Hematopoietic multipotent progenitor cell (in vitro differentiated cells): ENCODE measurements around the gene USB1. TPM values are rescaled to one million over a fixed set of nuclear protein-coding genes. Genes with fewer than 3 reads are reported as not detected.
A peak's percentile ranks its signal among the peaks of the same experiment; 100 is the strongest.

Experiments
- DNase-seq, 3 donors: peaks; one replicate each; pipeline ENCODE4 v3.0.0-alpha.2; 2011 to 2015; ENCODE audit warnings: low read depth in 2 of 3, low spot score in 2 of 3
- total RNA-seq: library from RNA; depleted of rRNA; stranded (reverse); fragments of >200 nt; gene quantifications from one replicate; pipeline ENCODE4 v1.2.3, GENCODE V29; 2012

Gene USB1
- total RNA-seq, 1 donor = 33.7 TPM

GRCh38 chr16:58045096-58045495, 43.9 kb downstream of the USB1 start:
- no peak for DNase-seq

DNA sequence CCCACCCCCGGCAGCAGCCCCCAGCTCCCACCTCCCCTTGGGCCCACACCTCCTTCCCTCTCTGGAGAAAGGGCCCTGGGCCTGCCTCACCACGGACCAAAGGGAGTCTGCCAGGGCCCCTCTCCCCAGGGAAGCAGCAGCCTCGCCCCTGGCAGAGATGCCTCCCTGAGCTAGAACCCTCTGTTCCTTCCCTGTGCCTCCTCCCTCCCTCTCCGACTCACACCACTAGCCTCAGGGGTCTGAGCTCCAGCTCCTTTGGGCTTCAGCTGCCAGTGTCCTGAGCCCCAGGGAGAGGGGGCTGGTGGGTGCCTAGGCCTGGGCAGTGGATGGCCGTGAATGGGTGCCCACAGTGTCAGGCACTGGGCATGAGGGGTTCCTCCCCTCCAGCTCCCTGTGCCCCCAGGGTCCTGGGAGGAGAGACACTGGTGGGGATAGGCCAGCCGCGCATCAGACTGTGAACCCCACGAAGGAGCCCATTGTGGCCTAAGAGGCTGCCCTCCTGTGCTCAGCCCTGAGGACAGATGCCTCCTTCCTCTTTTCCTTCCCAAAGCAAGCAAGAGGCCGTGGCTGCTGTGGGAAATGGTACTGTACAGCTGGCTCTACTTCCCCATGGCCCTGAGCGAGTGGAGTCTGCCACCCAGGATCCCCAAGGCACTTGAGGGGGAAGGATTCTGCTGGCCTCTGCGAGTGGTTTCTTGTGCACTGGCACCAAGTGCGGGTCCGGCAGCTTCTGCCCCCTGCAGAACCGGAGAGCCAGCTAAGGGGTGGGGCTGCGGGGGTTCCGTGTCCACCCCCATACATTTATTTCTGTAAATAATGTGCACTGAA, 45.1 kb downstream of the USB1 start:
- DNase-seq = peak in 1 of 3 donors; percentile 38

- DNase-seq = no peak
These were observed 45.7 kb downstream of the USB1 start for GRCh38 chr16:58046936-58047335.

DNA sequence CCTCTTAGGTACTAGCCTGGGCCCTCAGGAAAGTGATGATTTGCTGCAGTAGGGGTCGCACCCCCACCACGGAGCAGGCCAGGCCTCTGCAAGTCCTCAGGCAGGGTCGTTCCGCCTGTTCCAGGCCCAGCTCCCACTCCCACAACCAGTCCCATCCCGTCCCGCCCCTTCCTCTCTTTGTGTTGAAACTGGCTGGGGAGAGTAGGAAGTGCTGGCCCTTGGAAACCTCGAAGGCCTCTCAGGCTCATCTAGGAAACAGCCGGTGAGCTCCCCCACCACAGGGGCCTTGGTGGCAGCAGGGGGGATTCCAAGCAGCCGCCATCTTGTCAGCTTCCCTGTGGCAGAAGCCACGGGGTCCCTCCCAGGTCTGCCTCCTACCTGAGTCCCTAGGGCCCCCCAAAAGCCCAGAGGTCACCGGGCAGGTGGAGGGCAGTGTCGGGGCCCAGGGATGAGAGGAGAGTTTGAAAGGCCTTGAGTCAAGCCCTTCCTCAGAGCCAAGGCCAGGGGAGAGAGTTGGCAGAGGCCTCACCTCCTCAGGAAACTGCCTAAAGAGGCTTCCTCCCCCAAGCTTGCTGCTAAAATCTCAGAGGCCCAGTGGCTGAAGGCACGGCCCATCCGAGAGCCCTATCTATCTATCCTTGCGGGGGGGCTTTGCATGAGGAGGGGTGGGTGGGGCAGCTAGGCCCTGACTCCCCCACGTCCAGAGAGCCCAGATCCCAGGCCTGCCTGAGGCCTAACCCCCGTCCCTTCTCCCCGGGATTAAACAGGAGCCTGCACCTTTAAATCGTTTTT, 46.5 kb downstream of the USB1 start:
- no peak for DNase-seq

DNA sequence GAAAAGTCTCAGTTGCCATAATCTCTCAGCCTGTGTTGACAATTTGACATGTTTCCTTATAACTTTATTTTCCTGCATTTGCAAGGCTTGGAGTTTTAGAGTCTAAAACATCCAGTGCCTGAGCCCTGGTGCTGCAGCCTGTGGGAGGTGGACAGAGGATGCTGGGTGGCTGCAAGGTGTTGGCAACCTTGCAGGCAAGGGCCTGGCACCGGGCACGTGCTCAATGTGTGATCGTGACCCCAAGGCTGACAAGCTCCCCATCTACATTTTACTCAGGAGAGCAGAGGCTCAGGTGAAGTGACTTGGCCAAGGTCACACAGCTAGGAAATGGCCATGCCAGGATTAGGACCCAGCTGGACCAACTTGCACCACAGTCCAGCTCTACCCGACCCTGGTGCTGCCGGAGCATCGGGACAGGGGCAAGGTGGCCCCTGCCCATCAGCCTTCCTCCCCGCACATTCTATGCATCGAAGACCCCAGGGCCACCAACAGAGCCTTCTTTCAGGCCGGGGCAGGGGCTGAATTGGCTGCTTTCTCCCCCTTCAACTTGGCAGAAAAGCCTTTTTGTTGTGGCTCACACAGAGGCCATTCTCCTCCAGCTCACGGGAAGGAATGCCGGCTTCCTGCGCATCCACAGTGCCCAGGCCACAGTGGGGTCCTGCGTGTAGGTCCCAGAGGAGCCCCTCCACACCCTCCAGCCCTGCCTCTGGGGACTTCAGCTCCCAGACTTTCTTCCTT, 47.5 kb downstream of the USB1 start:
- no peak for DNase-seq

DNA sequence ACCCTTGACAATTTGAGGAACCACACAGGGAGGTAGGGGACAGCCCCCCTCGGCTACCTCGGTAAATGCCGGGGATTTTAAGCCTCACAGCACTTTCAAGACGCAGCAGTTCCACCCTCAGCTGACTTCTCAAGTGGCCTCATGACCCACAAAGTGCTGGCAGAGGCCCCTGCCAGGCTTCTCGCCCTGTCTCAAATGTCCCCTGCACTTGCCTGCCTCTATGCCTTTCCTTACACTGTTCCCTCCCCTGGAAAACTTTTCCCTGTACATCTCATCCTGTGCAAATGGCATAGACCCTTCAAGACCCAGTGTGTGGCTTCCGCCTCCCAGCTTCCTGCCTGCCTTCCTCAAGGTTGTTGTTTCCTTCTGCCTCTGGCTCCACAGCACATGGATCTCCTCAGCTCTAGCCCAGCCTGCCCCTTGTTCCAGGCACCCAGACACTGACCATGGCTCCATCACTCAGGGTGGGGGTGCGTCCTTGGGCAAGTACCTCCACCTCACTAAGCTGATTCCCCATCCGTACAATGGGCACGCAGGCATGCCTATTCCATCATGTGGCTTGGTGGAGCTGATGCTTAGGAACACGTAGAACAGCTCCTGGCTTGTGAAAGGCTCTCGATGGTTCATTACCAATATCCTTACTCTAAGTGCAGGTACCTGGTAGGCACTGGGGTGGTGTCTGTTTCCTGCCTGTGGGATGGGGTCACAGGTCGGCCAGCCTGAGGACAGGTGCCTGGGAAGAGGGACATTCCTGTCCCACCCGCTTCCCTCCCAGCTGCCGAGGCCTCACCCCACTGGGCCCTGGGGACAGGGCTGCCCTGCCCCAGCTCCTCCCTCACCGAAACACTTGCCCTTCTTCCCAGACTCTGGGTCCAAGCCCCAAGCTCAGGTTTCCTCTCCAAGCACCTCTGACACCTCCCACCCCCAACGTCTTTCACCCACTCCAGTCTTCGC, 48.3 kb downstream of the USB1 start:
- DNase-seq = no peak

- DNase-seq = no peak
These were observed 50.1 kb downstream of the USB1 start for GRCh38 chr16:58051296-58051695.

GRCh38 chr16:58051821-58052603, 50.8 kb downstream of the USB1 start:
- DNase-seq = no peak

GRCh38 chr16:58053682-58054005, 52.4 kb downstream of the USB1 start:
- no peak for DNase-seq

DNA sequence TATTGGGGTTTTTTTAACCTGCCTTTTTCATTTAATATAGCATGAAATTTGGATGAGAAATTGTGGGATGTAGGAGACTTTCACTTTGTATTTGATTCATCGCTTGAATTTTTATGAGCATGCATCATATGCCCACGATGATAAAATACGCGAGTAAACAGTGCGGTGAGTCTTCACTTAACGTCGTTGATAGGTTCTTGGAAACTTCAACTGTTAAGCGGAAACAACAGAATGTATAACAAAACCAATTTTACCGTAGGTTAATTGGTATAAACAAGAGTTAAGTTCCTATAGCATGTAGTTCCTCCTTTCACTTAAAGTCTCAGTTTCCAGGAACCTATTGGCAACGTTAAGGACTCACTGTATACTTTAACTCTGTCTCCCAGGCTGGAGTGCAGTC, 53.1 kb downstream of the USB1 start:
- DNase-seq = peak in 1 of 3 donors; percentile 8

DNA sequence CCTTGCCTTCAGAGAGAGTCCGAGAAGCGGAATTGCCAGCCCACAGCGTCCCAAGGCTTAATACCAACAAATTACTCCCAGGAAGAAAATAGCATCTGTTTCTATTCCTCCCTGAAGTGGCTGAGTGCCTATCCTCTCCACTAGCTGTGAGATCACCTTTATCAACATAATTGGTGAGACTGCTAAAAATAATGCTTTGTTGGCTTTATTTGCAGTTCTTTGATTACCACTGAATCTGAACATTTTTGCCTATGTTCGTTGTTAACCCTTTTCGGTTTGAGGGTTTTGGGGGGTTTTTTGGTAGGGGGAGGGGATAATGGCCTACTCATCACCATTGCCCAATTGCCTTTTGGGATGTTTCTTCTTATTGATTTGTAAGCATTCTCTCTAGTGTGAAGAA, 55.4 kb downstream of the USB1 start:
- DNase-seq = no peak

GRCh38 chr16:58057121-58057520, 55.9 kb downstream of the USB1 start:
- no peak for DNase-seq

GRCh38 chr16:58057784-58058183, 56.6 kb downstream of the USB1 start:
- DNase-seq = no peak

DNA sequence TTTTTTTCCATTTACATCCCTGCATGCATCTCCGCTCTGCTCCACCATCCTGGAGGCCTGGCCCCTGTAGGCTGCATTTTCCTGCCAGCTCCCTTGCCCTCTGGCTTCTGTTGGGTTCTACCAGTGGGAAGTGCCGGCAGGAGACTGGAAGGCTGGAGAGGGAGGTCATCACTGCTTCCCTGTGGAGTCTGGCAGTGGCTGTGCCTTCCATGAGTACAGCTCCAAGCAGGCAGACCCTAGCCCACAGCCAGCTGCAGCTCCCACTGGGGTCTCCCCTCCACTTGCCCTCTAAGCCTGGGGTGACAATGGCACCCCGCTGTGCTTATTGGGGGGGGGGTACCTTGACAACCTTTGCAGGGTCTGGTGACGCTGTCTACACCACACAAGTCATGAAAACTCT, 61.6 kb downstream of the USB1 start:
- DNase-seq = no peak

DNA sequence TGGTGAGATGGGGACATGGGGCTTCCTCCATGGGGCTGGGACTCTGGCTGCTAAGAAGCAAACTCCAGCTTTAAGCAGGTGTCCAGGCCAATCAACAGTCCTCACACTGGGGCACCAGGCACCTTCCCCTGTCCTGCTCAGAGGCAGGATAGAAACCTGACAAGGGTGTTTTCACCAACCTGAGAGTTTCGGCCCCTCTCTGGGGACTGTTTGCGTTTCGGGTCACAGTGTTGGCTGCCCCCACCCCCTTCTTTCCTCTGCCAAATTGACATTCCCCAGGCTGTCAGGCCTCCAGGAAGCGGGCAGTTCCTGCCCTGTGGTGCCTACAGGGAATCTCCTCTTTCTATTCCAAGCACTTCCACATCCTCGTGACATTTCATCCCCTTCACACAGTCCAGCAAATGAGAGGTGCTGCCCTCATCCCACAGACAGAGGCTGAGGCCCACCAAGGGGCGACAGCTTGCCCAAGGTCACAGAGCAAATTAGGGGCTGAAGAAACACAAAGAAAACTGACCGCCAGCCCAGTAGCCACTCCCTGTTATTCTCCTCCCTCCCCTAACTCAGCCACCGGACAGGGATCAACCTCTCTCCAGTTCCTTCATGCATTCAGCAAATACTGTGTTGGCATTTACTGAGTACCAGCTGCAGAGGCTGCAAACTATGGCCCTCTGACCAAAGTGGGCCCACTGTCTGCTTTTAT, 62.3 kb downstream of the USB1 start:
- no peak for DNase-seq

DNA sequence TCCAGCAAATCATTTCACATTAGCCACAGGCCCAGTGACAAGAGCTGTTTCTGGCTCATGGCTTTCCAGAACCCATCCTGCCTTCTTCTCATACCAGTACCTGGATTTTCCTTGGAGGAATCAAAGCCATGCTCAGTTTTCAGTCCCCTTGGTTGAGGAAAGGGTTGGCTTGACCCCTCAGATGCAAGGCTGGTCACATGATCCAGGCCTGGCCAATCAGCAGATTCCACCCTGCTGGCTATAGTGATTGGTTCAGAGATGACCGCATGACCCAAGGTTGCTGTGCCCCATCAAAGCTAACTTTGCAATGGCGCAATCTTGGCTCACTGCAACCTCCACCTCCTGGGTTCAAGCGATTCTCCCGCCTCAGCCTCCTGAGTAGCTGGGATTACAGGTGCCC, 69.4 kb downstream of the USB1 start:
- DNase-seq = no peak
